Lower lobe of right lung (tissue), 2 donors: ENCODE data around the gene PRAME. TPM values are rescaled to one million over a fixed set of nuclear protein-coding genes. Genes with fewer than 3 reads are reported as not detected.
A peak's percentile ranks its signal among the peaks of the same experiment; 100 is the strongest.

Source experiments
- ATAC-seq, 2 donors: fragments of 200-7000 bp; cut with Tn5 transposase; one replicate each; pipeline ENCODE4 v1.9.1; 2020 to 2022; ENCODE audit warnings: mild to moderate bottlenecking in 2 of 2, moderate library complexity in 2 of 2
- DNase-seq: peaks from one replicate; pipeline ENCODE4 v3.0.0-alpha.2; 2020
- H3K27ac ChIP-seq: fragments of 200-600 bp; one replicate; pipeline ENCODE4 v1.8.0; 2022
- H3K27me3 ChIP-seq: fragments of 200-600 bp; one replicate; pipeline ENCODE4 v1.8.0; 2022; ENCODE audit warnings: low read depth
- H3K36me3 ChIP-seq: fragments of 200-600 bp; one replicate; pipeline ENCODE4 v1.8.0; 2022; ENCODE audit warnings: mild to moderate bottlenecking
- H3K4me1 ChIP-seq: fragments of 200-600 bp; one replicate; pipeline ENCODE4 v1.8.0; 2022
- H3K4me3 ChIP-seq: fragments of 200-600 bp; one replicate; pipeline ENCODE4 v1.8.0; 2022; ENCODE audit warnings: mild to moderate bottlenecking
- H3K9me3 ChIP-seq: fragments of 200-600 bp; one replicate; pipeline ENCODE4 v1.8.0; 2022
- intact Hi-C: fragments of 100-400 bp; cut with DNase I; formaldehyde crosslinking; loops from one replicate; pipeline ENCODE4 v1.11.0; 2022
- total RNA-seq: library from RNA; stranded (reverse); fragmentation: NEBNext Ultra II Directional; extraction: Animal tissue kit (Norgen Biotek cat#: 25700); gene quantifications from one replicate; pipeline ENCODE4 v1.2.1, GENCODE V29; 2021
- TF ChIP-seq, protein P1 (sequence below): fragments of 200-600 bp; IDR thresholded peaks from one replicate; pipeline ENCODE4 v1.8.0; 2022; ENCODE audit warnings: antibody characterized with exemption, mild to moderate bottlenecking
- donor health status: DM: no; HTN: yes; CAD: no; lungs with severe emphysema.

The PRAME gene
- total RNA-seq, 1 donor from 2014 or later, result not detected

- no peak for ATAC-seq
- H3K27ac ChIP-seq, result no peak overlapping the region
These were observed 41.6 kb upstream of the PRAME start for GRCh38 chr22:22600531-22601261.

GRCh38 chr22:22599248-22599647 is 40.2 kb upstream of the PRAME start:
- Histone ChIP-seq H3K9me3 (no peaks in the 10 kb centered on the region), H3K4me3 (no peak overlapping the region), H3K36me3 (no peaks in the 10 kb centered on the region), H3K27me3 (no peaks in the 10 kb centered on the region), H3K4me1 (no peaks in the 10 kb centered on the region), H3K27ac (no peak overlapping the region)
- no peak for DNase-seq
- TF ChIP-seq, protein P1, sequence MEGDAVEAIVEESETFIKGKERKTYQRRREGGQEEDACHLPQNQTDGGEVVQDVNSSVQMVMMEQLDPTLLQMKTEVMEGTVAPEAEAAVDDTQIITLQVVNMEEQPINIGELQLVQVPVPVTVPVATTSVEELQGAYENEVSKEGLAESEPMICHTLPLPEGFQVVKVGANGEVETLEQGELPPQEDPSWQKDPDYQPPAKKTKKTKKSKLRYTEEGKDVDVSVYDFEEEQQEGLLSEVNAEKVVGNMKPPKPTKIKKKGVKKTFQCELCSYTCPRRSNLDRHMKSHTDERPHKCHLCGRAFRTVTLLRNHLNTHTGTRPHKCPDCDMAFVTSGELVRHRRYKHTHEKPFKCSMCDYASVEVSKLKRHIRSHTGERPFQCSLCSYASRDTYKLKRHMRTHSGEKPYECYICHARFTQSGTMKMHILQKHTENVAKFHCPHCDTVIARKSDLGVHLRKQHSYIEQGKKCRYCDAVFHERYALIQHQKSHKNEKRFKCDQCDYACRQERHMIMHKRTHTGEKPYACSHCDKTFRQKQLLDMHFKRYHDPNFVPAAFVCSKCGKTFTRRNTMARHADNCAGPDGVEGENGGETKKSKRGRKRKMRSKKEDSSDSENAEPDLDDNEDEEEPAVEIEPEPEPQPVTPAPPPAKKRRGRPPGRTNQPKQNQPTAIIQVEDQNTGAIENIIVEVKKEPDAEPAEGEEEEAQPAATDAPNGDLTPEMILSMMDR, result no peak
- ATAC-seq, result no peak
- intact Hi-C loops, result no loop called here

More at GRCh38 chr22:22600531-22601261, 41.6 kb upstream of the PRAME start:
- Histone ChIP-seq H3K36me3 (no peaks in the 10 kb centered on the region), H3K4me1 (no peaks in the 10 kb centered on the region), H3K9me3 (no peaks in the 10 kb centered on the region), H3K4me3 (no peak overlapping the region), H3K27me3 (peaks cover 4% of the 10 kb centered on the region)
- TF ChIP-seq, protein P1, result no peak
- intact Hi-C loops, result no loop called here
- DNase-seq, result no peak

GRCh38 chr22:22598144-22598543 is 39.1 kb upstream of the PRAME start:
- H3K4me1 ChIP-seq, result no peaks in the 10 kb centered on the region
- no peaks in the 10 kb centered on the region for H3K9me3 ChIP-seq
- no peaks in the 10 kb centered on the region for H3K27me3 ChIP-seq
- TF ChIP-seq, protein P1, result no peak
- intact Hi-C loops, result no loop called here
- DNase-seq (no peak), ATAC-seq (no peak)
- H3K36me3 ChIP-seq, result no peaks in the 10 kb centered on the region
- no peak overlapping the region for H3K27ac ChIP-seq
- no peak overlapping the region for H3K4me3 ChIP-seq

DNA sequence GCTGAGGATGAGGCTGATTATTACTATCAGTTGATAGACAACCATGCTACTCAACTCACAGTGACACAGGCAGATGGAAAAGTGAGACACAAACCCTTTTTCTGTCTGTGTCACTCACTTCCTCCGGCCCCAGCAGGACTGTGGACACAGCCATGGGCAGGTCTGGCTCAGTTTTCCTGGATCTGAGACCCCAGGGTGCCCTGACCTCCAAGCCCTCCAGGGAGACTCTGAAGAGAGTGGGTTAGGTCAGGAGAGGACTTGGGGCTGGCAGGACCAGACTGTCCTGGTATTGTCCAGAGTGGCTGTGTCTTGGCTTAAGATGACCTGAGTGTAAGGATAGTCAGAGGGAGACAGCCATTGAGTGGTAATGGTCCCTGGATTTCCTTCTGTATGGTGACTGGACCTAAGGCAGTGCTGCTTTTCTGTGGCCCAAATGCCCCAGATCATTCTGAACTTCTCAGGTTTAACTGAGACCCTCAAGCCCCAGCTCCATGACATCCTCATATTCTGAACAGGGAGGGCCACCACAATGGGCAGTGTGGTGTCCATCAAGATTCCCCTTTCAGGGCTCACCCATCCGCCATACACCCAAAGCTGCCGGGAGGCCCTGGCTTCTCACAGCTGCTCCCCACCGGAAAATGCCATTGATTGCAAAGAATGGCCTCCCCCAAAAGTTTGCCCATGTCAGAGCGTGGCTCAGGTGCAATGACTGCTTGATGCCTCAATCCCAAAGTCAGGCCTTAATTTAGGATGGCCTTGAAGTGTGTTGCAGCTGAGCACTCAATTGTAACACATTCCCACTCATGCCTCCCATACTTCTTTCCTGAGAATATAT is 36.2 kb upstream of the PRAME start:
- H3K4me3 ChIP-seq, result no peak overlapping the region
- no peaks in the 10 kb centered on the region for H3K9me3 ChIP-seq
- no peak for DNase-seq
- no peak overlapping the region for H3K27ac ChIP-seq
- no peaks in the 10 kb centered on the region for H3K36me3 ChIP-seq
- H3K4me1 ChIP-seq, result no peaks in the 10 kb centered on the region
- TF ChIP-seq, protein P1, result no peak
- peaks cover 4% of the 10 kb centered on the region for H3K27me3 ChIP-seq
- intact Hi-C loops, result no loop called here
- ATAC-seq, result no peak

GRCh38 chr22:22593964-22594656 is 35.0 kb upstream of the PRAME start:
- TF ChIP-seq, protein P1, result peak; percentile 54
- DNase-seq (peak; percentile 57), ATAC-seq (peak; percentile 52 to 67)
- no peaks in the 10 kb centered on the region for H3K4me1 ChIP-seq
- intact Hi-C loops, result no loop called here
- peaks cover 4% of the 10 kb centered on the region for H3K27me3 ChIP-seq
- H3K36me3 ChIP-seq, result no peaks in the 10 kb centered on the region
- H3K4me3 ChIP-seq, result no peak overlapping the region
- H3K9me3 ChIP-seq, result no peaks in the 10 kb centered on the region
- no peak overlapping the region for H3K27ac ChIP-seq
